Superior temporal gyrus (tissue), 1 donor: ENCODE data around the gene UBE2S.

Experiments
- DNase-seq: peaks from one replicate; pipeline ENCODE4 v3.0.0-alpha.2; 2016; ENCODE audit errors: extremely low spot score

UBE2S gene

DNA sequence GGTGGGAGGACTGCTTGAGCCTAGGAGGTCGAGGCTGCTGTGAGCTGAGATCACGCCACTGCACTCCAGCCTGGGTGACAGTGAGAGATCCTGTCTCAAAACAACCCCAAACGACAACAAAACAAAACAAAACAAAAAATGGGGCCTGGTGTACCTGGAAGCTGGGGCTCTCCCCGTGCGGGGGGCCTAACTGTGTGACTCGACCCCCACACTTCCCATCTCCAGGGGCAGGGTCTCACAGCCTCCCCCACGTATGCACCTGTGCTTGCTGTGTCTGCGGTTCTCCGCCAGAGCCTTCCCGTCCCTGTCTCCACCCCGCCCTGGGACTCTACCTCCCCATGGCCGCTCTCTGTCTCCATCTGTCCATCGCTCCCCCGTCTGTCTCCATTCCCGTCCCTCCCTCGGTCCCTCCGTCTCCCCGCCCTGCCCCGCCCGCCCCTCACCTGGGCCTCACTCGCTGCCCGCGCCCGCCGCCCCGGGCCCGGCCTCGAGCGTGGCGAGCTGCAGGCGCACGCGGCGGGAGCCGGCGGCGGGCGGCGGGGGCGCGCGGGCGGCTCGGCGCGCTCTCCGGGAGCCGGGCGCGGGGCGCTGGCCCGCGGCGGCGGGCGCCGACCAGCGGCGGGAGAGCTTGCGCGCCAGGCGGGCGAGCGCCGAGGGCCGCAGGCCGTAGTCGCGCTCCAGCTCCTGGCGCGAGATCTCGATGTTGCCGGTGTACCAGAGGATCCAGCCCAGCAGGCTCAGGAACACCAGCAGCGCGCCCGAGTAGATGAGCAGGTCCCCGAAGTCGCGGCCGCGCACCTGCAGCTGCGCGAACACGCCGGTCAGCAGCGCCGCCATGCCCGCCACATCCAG, 24.1 kb downstream of the UBE2S start:
- DNase-seq = peak; percentile 44

DNA sequence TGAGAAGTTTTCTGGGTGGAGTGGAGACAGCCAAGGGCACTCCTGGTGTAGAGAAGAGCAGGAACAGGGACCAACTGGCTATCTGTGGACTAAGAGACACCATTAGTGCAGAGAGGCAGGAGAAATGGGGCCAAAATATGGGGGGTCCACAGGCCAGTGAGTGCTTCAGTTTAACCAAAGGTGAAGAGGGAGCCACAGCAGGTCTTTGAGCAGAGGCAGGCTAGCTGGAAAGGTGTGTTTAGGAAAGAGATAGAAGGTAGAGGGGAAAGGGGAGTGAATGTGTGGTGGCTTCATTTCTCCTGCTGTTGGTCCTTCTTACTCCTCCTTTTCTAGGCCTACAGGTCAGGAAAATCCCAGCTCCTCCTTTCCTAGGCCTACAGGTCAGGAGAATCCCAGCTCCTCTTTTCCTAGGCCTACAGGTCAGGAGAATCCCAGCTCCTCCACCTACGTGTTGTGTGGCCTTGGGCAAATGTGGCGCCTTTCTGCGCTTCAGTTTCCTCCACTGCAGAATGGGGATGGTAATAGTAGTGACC, 25.0 kb downstream of the UBE2S start:
- no peak for DNase-seq

DNA sequence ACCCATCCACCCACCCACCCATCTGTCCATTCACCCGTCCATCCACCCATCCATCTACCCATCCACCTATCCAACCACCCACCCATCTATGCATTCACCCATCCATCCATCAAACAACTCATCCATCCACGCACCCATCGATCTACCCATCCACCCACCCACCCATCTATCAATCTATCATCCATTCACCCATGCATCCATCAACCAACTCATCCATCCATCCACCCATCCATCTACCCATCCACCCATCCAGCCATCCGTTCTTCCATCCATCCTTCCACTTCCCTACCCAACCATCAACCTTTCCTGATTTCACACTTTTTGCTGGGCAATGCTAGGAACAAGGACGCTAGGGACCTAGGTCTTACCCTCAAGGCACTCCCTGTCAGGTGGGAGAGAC, 25.6 kb downstream of the UBE2S start:
- no peak for DNase-seq

DNA sequence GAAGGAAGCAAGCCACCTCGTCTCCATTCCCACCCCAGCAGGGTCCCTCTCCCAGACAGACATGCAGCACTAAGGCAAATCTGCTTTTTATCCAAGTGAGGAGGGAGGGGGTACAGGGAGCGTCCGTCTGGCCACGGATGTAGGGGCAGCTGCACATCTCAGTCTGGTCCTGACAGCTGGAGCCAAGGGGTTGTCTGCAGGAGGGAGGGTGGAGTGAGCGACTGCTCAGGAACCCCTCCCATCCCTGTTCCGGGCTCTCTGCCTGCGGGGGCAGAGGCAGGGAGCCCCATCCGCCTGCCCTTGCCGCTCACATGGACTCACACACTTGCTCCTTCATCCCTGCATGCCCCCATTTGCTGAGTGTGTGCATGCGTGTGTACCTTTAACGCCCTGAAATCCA, 28.4 kb downstream of the UBE2S start:
- DNase-seq = no peak

DNA sequence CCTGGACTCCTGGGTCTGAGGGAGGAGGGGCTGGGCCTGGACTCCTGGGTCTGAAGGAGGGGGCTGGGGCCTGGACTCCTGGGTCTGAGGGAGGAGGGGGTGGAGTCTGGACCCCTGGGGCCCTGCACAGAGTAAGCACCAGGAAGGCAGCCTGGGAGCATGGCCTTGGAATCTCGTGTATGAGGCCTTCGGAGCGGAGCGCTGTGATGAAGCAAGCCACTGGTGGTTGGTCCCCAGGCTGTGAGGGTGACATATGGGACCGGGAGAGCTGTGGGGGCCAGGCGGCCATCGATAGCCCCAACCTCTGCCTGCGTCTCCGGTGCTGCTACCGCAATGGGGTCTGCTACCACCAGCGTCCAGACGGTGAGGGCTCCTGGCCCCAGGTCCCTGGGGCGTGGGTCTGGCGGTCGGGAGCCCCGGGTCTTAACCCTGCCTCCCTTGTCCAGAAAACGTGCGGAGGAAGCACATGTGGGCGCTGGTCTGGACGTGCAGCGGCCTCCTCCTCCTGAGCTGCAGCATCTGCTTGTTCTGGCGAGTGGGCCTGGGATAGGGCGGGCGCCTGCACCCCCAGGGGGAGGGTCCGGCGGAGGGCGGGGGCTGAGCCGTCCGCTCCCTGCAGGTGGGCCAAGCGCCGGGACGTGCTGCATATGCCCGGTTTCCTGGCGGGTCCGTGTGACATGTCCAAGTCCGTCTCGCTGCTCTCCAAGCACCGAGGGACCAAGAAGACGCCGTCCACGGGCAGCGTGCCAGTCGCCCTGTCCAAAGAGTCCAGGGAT, 30.0 kb downstream of the UBE2S start:
- DNase-seq = no peak

DNA sequence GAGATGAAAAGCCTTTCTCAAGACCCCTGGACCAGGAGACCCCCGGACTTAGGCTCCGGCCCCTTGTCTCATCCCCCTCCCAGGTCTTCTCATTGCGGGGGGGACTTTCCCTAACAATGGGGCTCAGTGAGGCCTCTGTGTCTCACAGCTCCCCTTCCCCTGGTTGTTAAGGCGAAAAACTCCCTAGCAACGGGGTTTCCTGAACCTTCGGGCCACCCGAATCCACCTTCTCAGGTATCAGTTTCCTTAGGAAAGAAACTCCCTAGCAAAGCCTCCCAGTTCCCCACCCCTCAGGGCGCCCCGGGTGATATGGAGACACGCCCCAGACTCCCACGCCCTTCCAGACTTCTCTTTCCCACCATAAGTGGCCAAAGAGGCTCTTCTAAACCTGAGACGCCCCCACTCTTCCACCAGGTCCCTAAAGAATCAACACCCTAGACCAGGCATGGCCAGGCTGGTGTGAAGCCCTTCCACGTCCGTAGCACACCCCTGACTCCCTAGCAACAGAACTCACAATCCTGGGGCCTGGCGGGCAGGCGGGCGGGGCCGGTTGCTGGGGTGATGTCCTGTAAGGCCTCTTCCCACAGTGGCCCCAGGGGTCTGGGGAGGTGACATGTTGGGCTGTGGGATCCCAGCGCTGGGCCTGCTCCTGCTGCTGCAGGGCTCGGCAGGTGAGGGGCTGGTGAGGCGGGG, 31.2 kb downstream of the UBE2S start, which contains the start of gene TMEM190:
Gene TMEM190 (plus strand): TSS at position 586 of the 693 bp plus-strand sequence. CDS start 28 bp downstream, at position 614.
- no peak for DNase-seq

DNA sequence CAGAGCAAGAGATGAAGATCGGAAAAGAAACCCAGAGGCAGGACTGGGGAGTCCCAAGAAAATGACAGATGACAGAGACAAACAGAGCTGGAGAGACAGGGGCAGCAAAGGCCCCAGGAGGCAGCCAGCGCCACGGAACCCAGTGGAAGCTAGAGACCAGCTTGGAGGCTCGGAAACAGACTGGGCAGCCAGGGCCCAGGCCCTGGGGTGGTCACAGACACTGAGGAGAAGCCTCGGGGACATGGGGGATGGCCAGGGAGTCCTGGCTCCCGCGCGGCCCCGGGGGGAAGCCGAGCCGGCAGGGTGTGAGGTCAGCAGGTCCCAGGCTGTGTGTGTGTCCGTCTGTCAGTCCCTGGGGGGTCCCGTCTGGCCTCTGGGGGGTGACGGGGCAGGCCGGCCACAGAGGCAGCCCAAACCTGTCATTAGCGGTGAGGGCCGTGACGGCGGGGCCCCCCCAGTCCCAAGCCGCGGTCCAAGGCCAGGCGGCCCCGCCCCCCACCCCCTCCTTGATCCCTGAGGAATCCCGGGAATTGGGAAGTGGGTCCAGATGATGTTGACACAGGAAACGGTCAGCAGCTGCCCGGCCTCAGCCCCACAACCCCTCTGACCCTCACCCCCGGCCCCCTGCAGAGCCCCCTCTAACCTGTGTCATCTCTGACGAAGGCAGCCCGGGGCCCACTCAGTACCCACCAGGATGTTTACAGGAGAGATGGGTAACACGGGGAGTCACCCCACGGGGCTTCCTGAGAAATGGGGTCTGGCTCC, 33.4 kb downstream of the UBE2S start:
- no peak for DNase-seq

DNA sequence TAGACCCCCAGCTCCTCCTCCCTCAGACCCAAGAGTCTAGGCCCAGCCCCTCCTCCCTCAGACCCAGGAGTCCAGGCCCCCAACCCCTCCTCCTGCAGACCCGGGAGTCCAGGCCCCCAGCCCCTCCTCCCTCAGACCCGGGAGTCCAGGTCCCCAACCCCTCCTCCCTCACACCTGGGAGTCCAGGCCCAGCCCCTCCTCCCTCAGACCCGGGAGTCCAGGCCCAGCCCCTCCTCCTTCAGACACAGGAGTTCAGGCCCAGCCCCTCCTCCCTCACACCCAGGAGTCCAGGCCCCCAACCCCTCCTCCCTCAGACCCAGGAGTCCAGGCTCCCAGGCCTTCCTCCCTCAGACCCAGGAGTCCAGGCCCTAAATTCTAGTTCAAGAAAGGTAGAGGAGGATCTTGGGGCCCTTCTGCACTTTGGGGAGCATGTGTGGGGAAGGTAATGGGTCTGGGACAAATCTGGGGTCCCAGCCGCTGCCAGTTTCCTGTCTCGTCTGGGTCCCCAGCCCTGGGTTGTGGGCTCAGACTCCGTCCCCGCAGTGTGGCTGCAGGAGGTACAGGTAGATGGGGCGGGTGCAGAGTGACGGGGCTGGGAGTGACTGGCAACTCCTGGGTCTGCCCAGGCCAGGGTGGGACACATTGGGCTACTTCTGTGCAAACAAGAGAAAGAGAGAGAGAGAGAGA, 34.1 kb downstream of the UBE2S start:
- DNase-seq = no peak

DNA sequence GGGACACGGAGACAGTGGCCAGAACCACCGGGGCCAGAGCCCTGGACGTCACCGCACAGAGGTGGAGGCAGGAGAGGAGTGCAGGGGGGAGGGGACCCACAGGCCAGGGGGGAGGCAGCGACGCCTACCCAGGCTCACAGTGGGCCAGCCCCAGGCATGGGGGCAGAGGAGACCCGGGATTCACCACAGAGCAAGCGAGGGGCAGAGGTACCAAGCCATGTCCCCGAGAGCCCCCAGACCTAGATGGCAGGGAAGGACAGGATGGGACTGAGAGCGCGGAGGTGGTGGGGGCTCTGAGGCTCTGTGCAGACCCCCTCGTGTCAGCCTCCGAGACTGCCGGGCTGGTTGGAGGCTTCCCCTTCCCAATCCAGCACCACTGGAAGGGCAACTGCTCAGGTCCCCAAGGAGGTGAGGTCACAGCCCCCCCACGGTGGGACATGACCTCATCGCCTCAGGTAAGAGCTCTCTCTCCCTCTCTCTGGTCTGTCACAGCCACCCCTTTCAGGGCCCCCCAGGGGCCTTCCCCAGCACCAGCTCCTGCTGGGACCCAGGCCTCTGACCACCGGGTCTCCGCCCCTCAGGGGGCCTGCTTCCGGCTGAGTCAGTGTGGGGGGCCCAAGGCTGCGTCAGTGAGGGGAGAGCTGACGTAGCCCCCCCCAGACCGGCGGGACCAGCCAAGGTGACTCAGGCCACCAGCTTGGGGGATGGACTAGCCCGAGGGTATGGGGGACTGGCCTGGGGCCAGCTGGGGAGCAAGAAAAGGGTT, 35.1 kb downstream of the UBE2S start:
- no peak for DNase-seq

DNA sequence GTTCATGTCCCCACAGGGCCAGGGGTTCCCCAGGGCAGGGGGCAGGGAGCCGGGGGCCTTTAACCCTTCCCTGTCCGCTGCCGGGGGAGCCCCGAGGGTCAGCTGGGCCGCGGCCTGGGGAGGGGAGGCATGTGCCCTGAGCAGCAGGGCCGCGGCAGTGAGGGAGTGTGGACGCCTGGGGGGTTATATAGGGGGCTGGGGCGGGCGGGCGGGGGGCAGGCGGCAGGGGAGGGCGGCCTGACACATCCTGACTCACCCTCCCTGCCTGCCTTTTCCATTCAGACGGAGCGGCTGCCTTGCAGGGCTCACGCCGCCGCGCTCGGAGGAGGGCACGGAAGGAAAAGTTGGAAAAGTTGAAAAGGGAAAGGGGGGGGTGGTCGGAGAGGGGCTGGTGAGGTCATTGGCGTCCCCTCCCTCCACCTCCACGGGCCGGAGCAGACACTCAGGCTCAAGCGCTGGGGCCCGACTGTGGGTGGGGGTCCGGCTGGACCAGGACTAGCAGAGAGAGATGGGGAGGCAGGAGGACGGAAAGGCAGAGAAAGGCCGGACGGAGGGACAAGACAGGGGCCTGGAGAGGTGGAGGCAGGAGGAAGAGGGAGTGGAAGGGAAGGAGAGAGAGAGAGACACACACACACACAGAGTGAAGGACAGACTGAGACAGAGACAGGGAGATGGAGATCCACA, 37.1 kb downstream of the UBE2S start, which contains the start of gene IL11:
Gene IL11 (minus strand): TSS at position 159 of the 684 bp plus-strand sequence. CDS start 153 bp downstream, at position 6.
- DNase-seq = no peak

DNA sequence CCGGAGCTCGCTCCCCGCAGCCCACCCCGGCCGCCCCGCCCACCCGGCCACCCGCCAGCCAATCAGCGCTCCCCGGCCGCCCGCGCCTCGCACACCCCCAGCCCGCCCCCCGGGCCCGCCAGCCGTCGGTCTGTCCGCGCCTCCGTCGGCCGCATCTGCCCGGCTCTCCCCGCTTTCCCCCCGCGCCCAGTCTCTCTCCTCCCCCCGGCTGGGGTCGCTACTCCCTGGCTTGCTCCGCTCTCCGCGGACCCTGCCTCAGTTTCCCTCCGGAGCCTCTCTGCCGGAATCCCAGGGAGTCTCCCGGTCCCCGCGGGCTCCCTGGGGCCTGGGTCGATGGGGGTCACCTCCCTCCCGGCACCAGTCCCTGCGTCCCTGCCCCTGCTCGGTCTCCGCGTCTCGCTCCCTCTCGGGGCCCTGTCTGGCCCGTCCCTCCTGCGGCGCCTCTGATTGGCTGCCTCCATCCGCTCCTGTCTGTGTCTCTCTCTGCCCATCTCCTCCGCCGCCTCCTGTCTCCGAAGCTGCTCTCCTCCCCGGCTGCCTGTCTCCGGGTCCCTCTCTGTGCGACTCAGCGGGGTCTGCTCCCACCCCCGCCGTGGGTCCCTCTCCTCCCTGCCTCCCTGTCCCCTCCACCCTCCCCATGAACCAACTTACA, 37.8 kb downstream of the UBE2S start:
- no peak for DNase-seq

DNA sequence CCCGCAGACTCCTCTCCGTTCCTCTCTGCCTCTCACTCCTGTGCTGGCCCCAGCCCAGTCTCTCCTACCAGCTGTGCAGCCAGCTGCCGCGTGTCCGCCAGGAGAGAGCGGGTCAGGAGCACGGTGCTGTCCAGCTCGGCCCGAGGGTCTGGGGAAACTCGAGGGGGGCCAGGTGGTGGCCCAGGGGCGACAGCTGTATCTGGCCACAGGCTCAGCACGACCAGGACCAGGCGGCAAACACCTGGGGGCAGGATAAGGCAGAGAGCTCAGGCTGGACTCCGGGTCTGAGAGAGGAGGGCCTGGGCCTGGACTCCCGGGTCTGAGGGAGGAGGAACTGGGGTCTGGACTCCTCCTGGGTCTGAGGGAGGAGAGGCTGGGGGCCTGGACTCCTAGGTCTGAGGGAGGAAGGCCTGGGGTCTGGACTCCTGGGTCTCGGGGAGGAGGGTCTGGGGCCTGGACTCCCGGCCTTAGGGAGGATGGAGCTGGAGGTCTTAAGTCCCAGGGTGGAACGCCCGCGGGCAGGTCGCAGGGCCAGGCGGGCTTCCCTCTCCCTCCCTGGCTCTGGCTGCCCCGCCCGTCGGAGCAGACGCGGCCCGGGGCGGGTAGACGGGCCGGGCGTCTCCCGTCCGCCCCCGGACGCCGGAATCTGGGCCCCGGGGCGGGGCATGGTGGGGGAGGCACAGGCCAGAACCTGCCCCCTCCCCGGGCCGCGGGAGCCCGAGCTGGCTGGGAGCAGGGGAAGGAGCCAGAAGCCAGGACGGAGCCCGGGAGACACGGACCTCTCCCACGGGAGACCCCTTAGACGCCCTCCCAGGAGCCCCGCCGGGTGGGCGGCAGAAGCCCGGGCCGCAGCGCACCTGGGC, 38.7 kb downstream of the UBE2S start:
- DNase-seq = no peak

DNA sequence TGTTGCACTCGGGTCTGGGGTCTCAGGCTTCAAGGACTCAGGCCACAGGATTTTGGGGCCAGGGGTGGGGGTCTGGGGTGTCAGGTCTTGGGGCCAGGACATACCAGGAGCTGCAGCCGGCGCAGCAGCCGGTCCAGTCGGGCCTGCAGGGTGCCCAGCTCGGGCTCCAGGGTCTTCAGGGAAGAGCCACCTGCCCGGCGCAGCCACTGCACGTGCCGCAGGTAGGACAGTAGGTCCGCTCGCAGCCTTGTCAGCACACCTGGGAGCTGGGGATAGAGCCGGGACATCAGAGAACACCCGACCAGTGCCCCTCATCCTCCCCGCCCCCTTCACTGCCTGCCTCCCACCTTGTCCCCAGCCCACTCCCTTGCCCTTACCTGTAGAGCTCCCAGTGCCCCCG, 39.5 kb downstream of the UBE2S start:
- no peak for DNase-seq

DNA sequence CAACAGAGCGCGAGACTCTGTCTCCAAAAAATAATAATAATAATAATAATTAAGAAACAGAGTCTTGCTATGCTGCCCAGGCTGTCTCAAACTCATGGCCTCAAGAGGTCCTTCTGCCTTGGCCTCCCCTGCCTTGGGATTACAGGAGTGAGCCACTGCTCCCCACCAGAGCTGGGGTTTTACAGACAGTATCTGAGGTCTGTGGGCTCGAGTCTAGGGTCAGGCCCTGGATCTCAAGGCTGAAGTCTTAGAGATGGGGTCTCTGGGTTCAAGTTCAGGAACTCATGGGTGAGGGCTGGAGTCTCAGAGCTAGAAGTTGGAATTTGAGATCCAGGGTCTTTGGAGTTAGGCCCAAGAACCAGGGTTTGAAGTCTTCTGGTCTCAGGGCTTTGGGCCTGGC, 40.8 kb downstream of the UBE2S start:
- DNase-seq = no peak

DNA sequence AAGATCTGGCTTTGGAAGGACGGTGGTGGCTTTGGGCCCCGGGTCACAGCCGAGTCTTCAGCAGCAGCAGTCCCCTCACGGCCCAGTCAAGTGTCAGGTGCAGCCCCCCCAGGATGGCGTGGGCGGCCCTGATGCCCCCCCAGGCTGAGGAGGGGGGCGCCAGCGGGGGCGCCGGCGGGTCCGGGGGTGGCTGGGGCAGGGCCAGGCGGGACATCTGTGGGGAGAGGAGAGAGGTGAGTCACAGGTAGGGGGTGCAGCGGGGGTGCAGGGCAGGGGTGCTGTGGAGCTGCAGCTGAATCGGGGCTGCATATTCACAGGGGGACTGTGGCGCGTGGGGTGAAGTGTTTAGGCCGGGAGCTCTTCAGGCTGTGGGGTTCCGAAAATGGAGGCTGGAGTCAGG, 41.6 kb downstream of the UBE2S start:
- DNase-seq = no peak

DNA sequence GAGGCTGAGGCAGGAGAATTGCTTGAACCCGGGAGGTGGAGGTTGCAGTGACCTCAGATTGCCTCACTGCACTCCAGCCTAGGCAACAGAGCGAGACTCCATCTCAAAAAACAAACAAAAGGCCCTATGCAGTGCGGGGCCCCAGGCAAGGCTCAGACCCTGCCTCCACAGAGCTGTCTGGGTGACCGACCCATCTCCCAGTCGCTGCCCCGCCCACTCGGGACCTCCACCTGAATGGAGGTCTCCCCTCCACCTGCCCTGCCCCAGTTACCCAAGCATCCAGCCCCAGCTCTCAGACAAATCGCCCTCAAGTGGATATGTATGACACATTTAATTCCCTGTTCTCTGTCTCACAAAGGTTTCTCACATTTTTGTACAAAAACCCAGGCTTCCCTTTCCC, 42.3 kb downstream of the UBE2S start:
- DNase-seq = no peak

DNA sequence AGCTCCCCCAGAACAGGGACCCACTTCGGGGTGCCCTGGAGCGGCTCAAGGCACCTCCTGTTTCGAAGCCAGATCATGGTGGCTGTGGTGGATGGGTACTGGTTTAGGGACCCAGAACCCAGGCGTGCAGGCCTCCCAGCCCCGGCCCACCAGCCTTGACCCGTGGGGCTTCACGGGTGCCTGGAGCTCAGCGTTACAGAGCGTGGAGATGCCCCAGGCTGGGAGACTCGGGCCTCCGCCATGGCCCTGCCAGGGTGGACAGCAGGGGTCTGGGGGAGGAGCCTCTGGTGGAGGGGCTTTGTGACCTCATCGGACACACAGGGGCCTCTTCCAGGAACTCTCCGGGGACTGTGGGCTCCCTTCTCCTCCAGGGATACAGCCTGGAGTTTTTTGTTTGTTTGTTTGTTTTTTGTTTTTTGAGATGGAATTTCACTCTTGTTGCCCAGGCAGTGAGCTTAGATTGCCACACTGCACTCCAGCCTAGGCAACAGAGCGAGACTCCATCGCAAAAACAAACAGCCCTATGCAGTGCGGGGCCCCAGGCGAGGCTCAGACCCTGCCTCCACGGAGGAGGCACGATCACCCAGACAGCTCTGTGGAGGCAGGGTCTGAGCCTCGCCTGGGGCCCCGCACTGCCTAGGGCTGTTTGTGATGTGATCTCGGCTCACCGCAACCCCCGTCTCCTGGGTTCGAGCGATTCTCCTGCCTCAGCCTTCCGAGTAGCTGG, 44.4 kb downstream of the UBE2S start, which contains the start of gene GARIN5B:
Gene GARIN5B (minus strand): TSS at position 271 of the 727 bp plus-strand sequence. CDS start 194 bp downstream, at position 77.
- no peak for DNase-seq
